Fibroblast of skin of right quadriceps (primary cell): ENCODE measurements around the gene PAX5.
A peak's percentile ranks its signal among the peaks of the same experiment; 100 is the strongest.
"Not testable (repeated sequence)": the region's sequence is repeated elsewhere in the genome, so short reads cannot be mapped to it uniquely, and the experiment has no call there.

Experiments used
- DNase-seq: peaks from one replicate; pipeline ENCODE4 v3.0.0-alpha.2; 2013

The PAX5 gene

GRCh38 chr9:36871606-36872005 lies 162.5 kb downstream of the PAX5 start:
- no peak for DNase-seq

GRCh38 chr9:36870960-36871359 lies 163.1 kb downstream of the PAX5 start:
- no peak for DNase-seq

- DNase-seq = not testable (repeated sequence)
Measured at GRCh38 chr9:36869605-36870004, 164.5 kb downstream of the PAX5 start.

GRCh38 chr9:36868586-36869282 lies 165.3 kb downstream of the PAX5 start:
- no peak for DNase-seq

GRCh38 chr9:36867672-36868471 lies 166.2 kb downstream of the PAX5 start:
- DNase-seq = no peak

GRCh38 chr9:36867241-36867640 lies 166.8 kb downstream of the PAX5 start:
- DNase-seq = no peak

GRCh38 chr9:36866840-36867239 lies 167.2 kb downstream of the PAX5 start:
- DNase-seq = no peak

- no peak for DNase-seq
Measured at GRCh38 chr9:36865731-36866635, 168.1 kb downstream of the PAX5 start.

- no peak for DNase-seq
Measured at GRCh38 chr9:36864491-36865410, 169.3 kb downstream of the PAX5 start.

- peak; percentile 13 for DNase-seq
Measured at GRCh38 chr9:36862206-36863145, 171.6 kb downstream of the PAX5 start.

GRCh38 chr9:36861528-36862205 lies 172.4 kb downstream of the PAX5 start:
- no peak for DNase-seq

- DNase-seq = no peak
Measured at GRCh38 chr9:36858805-36859375, 175.2 kb downstream of the PAX5 start.

GRCh38 chr9:36855448-36856315 lies 178.4 kb downstream of the PAX5 start:
- no peak for DNase-seq

- no peak for DNase-seq
Measured at GRCh38 chr9:36854751-36855150, 179.3 kb downstream of the PAX5 start.

- no peak for DNase-seq
Measured at GRCh38 chr9:36854034-36854433, 180.0 kb downstream of the PAX5 start.

- DNase-seq = no peak
Measured at GRCh38 chr9:36853233-36853632, 180.8 kb downstream of the PAX5 start.

- no peak for DNase-seq
Measured at GRCh38 chr9:36849943-36850342, 184.1 kb downstream of the PAX5 start.

GRCh38 chr9:36848946-36849345 lies 185.1 kb downstream of the PAX5 start:
- no peak for DNase-seq
